Adrenal gland (tissue), 5 donors: ENCODE measurements around the gene ARHGEF4.

Experiments
- CTCF ChIP-seq, 6 experiments: fragments of 450-650 bp in 4 of 6; fragments of 200-600 bp in 2 of 6; sonication (generic) in 1 of 6; IDR thresholded peaks; 1 replicate in 5 of 6; 2 replicates in 1 of 6; pipeline versions ENCODE4 v1.5.1 to v1.8.0; 2016 to 2021; ENCODE audit warnings: antibody characterized with exemption in 6 of 6, mild to moderate bottlenecking in 2 of 6, moderate library complexity in 1 of 6
- POLR2A ChIP-seq, 2 donors: fragments of 450-650 bp; IDR thresholded peaks; one replicate each; pipeline ENCODE4 v1.6.1; 2017; ENCODE audit warnings: antibody characterized with exemption in 2 of 2, mild to moderate bottlenecking in 2 of 2, moderate library complexity in 1 of 2
- donor health status: DM: no; HTN: no; CAD: no.

DNA sequence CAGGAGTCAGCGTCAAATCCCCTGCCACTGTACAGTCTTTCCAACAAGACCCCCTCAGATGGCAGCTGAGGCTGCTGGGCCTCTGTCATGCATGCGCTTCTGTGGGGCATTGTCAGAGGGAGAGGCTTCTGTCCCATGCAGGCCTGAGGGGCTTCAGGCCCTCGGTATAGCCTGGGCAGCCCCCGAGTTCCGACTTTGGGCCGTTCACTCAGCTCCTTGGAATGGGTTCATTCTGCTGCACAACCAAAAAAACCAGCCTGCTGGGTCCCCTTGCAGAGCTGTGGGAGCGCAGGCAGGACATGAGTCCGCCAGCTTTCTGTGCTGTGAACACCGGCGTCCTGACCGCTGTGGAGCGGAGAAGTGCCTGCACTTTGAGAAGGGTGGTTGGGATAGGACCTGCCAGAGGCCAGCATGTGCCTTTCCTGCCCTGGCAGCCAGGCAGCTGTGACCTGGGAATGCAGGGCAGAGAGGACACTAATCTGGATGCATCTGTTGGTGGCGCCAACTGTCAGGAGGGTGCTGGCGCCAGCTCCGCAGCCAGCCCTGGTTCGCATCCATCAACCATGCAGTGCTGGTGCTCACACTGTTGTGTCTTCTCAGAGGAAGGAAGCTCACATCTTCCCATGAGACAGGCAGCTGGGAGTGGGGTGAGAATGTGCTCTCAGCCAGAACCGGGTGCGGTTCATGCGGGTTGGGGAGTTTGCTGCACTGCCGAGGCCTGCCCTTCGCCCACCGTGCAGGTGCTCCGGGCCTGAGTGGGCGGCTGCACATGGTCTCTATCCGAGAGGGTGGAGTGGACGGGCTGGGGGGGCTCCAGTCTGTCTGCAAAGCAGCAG, 14.3 kb downstream of the ARHGEF4 start:
- TF ChIP-seq CTCF (IDR thresholded peaks at IDR 0.05) (no peak), POLR2A (IDR thresholded peaks at IDR 0.05) (no peak)
